Activated CD4-positive, alpha-beta T cell treated with anti-CD3 and anti-CD28 coated beads, Interleukin-2, amount 50 U/mL, for 16 hours (primary cell): ENCODE results near the gene PRLH.
A peak's percentile ranks its signal among the peaks of the same experiment; 100 is the strongest.

Experiments used
- DNase-seq: peaks from one replicate; pipeline ENCODE4 v3.0.0-alpha.2; 2020

PRLH gene

DNA sequence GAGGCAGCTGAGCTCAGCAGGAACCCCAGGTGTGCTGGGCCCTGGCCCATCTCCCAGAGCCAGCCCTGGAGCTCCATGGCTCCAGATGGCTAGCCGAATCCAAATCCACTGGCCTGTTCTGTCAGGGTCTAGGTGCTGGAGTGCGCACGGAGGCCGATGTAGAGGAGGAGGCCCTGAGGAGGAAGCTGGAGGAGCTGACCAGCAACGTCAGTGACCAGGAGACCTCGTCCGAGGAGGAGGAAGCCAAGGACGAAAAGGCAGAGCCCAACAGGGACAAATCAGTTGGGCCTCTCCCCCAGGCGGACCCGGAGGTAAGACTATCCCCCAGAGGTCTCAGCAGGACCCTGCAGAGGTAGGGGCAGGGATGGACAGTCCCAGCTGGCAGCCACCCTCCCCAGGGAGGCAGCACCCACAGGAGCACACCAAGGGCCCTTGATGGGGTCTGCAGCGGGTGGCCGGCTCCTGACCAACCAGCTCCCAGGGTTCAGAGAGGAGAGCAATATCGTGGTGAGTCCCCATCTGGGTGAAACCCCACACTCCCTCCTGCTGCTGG, 26.1 kb upstream of the PRLH start:
- DNase-seq, result no peak

DNA sequence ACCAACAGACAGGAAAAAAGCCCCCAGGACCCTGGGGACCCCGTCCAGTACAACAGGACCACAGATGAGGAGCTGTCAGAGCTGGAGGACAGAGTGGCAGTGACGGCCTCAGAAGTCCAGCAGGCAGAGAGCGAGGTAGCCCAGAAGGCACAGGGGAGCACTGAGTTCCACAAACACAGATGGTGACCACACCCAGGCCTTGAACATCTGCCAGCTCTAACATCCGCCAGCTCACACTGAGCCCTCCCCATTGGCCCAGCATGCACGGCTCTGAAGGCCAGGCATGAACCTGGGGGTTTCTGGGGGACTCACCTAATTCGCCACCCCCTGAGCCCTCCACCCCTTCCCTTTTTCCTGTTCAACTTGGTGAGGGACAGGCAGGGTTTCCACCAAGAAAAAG, 25.6 kb upstream of the PRLH start:
- DNase-seq, result no peak

DNA sequence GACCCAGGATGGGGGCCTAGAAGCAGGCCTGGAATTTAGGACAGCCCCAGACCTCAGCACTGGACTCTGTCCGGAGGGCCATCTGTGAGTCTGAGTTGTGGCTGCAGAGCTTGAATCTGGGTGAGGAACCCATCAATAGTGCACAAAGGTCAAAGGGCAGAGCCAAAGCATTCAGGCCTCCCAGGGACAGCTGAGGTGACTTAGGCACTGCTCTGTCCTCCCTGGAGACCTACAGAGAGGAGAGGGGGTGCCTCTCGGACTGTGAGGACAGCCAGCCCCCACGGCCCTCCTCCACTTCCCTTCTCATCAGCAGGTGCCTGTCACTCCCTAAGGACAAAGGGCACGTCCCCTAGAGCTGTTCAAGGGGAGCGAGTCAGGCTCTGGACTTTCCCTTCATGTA, 25.1 kb upstream of the PRLH start:
- DNase-seq, result no peak

DNA sequence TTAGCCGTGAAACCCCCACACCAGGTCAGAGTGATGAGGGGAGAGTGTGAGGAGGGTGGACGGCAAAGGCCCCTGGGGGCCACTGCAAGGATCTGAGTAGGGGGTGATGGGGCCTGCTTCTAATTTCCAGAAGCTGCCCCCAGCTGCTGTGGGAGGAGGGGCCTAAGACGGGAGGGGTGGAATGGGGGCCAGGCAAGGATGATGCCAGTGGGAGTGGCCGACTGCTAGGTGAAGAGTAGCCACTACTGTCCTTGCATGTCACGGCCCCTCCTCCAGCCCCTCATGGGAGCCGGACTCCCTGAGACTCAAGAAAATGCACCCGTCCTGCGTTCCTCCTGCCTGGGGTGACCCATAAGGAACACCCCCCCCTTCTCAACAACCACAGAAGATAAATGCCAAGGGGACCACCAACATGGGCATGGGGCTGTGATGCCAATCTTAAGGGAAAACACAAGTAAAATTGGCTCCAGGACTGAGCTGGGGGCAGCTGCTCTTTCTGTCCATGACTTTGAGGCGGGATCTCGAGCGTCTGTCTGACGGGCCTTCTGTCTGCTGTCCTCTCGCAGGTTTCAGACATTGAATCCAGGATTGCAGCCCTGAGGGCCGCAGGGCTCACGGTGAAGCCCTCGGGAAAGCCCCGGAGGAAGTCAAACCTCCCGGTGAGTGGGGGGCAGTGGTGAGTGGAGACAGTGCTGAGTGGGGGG, 24.2 kb upstream of the PRLH start:
- DNase-seq, result no peak

DNA sequence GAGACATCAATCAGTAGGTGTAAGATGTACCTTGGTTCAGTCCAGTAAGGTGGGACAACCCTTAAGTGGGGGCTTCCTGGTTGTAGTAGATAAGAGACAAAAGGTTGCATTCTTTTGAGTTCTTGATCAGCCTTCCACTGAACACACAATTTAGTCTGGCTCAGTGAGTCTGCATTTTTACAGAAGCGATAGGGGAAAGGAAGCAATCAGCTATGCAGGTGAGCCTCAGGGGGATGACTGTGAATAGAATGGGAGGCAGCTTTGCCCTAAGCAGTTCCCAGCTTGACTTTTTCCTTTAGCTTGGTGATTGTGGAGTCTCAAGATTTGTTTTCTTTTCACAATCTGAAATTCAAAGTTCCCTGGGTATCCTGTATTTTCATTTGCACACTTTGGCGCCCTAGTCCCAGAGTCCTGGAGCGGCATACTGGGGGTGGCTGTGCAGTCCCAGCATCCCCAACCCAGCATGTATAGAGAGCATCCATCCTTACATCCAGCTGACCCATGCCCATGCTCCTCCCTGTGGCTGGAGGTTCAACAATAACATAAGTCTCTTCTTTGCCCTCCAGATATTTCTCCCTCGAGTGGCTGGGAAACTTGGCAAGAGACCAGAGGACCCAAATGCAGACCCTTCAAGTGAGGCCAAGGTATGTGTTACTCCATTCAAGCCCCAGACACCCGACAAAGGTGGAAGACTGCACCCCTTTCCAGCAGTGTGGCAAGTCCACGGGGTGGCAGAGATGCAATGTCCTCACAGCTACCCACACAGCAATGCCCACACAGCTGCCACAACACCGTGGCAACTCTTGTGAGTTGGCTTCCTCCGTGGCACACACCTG, 20.1 kb upstream of the PRLH start:
- no peak for DNase-seq

DNA sequence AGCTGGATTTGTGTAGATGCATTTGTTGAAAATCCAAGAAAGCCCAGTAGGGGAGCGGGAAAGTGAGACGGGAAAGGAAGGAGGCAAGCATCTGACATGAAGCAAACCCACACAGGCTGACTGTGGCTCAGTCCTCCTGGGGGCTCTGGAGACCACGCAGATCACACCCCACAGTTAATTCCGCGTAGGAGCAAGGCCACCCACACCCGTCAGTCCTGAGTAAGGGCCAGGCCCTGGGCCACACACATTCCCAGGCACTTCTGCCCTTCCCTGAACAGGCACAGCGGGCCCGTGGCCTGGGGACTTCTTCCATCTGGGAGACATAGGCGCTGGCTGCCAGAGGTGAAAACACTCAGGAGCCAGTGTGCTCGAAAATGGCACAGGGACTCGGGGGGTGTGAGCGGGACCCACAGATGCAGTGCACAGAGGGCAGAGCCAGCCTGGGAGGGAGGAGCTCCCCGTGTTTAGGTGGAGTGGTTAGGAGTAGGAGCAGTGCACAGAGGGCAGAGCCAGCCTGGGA, 19.4 kb upstream of the PRLH start:
- no peak for DNase-seq

DNA sequence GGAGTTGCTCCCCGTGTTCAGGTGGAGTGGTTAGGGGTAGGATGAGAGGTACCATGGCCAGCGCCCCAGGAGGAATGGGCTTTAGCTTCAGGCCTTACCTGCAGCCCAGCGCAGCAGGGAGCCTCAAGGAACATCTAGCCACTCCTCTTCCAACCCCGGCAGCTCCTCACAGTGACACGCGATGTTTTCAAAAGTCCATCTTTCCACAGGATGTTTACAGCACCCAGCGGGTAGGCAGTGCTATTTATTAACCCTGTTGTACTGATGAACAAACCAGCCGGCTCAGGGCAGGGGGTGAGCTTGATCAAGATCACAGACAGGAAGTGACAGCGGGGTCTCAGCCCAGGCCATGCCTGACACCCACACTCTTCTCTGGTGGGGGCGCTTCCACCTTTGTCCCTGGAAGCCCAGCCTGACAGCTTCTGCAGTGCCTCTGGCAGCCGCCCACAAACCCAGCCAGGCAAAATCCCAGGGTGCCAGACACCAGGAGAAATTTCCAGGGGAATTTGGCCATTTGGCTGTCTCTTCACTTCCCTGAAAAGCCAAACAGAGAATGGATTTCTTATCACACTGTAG, 18.4 kb upstream of the PRLH start:
- DNase-seq, result no peak

DNA sequence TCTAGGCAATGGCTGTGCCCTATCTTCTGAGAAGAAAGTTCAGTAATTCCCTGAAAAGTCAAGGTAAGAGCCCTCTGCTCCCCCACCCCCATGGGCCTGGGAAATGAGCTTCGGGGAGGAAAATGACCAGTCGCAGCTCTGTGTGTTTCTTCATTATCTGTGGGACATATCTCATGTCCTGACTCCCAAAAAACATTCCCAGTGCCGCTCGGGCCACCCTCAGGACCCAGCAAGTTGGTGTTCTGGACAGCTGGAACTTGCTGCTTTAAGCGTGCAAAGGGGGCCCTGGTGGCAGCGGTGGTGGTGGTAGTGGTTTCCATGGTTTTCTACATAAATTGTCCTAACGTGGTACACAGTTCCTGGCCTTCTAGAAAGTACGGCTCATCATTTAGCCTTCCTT, 17.2 kb upstream of the PRLH start:
- DNase-seq, result no peak

DNA sequence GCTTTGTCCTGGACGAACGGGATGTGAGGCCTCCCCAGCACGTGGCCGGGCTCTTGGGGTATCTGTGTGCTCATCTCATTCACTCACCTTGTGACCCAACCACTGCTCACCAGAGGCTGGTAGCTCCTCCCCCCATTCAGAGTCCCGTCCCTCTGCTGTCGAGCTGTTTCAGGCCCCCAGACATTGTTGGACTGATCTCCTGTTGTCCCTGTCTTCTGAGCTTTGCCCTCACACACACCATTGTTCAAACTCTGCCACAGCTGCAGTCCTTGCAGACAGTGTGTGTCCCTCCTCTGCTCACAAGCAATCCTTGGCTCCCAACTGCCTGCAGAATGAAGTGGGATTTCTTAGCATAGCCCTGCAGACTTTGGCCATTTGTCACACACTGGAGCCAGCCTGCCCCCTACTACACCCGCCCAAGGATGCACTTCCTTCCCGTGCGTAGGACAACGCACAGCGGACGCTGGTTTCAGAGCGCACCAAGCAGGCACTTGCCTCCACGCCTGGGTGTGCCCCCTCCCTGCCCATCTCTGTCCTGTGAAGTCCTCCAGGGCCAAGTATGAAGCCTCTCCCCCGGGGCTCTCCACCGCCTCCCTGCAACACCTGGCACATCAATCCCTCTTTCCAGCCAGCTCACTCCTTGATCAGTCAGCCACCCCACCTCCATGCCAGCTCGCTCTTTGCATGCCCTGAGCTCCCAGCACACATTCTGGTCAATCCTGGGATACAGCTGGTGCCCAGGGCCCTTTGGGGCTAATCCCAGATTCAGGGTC, 16.5 kb upstream of the PRLH start:
- DNase-seq, result no peak

DNA sequence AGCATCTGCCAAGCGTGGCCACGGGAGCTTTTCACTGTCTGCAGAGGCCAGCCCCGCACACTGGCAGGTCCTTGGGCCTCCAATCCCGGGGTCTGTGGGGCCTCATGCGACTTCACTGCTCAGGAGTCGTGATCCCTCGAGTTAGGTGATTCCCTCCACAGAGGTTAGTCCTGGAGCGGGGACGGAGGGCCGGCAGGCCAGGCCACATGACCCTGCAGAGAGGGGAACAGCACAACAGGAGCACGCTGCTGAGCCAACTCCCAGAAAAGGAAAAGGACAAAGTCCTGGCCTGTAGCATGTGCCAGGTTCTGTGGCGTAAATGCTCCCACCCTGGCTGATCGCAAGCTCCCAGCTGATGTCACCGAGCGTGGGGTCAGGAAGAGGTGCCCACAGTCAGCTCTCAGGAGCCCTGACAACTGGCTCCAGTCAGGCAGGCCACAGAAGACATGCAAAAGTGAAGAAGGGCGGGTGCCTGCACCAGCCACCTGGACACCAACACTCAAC, 15.3 kb upstream of the PRLH start:
- DNase-seq, result no peak

DNA sequence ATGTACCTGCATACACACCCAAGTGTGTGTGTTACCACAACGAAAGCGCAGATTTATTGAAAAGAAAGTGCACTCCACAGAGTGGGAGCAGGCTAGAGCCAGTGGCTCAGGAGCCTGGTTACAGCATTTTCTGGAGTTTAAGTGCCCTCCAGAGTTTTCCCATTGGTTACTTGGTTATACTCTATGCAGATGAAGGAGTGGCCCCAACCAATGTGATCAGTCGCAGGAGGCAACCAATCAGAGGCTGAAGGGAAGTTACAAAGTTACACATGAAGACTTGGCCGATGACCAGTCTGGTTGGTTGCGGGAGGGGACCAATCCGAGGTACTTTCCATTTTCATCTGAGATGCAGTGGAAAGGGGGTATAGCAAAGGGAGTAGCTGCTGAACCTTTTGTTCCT, 13.5 kb upstream of the PRLH start:
- no peak for DNase-seq

DNA sequence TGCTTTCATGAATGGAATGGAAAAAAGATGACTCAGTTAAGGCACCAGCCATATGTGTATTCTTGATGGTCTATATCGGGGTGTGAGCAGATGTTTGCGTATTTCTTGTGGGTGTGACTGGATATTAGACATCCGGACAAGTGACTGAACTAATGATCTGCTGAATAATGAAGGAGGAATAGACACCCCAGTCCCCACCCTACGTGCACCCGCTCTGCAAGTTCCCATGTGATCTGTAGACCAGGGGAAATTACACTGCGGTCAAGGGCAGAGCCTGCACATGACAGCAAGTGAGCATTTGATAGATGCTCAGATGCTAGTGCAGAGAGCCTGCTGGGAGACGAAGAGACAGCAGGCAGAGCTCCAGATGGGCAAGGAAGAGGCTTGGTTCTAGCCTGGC, 12.4 kb upstream of the PRLH start:
- DNase-seq, result no peak

DNA sequence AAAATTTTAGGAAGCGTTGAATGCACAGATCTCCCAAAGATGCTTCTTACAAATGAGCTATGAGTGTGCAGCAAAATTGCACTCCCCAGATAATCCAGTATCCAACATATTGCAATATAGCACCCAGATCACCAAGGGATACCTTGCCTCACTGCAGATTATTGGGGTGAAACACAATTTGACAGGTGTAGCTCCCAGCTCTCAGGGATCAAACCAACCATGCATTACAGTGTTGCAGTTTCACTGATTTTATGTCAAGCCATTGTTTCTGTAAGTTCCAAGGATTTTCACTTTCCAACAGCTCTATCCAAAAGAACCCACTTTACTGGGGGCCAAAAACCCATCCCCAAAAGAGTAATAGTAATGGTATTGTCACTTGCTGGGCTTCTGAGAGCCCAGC, 10.8 kb upstream of the PRLH start:
- DNase-seq, result no peak

DNA sequence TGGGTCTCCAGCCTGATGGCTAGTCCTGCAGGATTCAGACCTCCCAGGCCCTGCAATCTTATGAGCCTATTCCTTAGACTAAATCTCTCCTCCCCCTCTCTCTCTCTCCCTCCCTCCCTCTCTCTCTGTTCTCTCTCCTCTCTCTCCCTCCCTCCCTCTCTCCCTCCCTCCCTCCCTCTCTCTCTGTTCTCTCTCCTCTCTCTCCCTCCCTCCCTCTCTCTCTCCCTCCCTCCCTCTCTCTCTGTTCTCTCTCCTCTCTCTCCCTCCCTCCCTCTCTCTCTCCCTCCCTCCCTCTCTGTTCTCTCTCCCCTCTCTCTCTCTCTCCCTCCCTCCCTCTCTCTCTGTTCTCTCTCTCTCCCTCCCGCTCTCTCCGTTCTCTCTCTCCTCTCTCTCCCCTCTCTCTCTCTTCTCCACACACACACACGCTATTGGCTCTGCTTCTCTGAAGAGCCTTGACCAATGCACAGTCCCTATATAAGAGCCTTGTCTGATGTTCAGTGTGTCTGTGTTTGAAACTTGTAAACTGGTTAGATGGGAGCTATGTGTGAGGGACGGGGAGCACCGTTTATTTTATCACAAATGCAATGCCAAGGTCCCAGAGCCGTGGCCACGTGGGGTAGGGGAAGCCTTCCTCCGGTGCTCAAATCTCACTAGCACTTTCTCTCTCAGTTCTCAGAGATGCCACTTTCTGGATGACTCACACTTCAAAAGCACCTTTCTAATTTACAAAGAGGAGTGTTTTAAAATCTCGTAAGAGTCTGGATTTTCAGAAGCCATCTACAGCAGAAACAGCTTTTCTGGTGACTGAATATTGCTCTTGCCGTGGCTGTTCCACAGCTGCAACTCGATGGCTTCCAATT, 9.4 kb upstream of the PRLH start:
- DNase-seq, result peak; percentile 81

DNA sequence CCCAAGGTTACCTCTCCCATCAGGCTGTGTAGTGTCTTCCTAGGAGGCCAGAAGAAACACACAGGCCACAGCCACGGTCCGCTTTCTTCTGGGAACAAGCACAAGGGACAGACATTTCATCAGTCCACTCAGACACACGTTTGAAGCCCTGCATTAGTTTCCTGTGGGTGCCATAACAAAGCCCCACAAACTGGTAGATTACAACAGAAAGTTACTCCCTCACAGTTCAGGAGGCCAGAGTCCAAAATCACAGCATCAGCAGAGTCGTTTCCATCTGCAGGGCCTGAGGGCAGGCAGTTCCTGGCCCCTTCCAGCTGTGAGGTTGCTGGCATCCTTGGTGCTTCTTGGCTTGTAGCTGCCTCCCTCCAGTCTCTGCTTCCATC, 8.8 kb upstream of the PRLH start:
- DNase-seq, result no peak

DNA sequence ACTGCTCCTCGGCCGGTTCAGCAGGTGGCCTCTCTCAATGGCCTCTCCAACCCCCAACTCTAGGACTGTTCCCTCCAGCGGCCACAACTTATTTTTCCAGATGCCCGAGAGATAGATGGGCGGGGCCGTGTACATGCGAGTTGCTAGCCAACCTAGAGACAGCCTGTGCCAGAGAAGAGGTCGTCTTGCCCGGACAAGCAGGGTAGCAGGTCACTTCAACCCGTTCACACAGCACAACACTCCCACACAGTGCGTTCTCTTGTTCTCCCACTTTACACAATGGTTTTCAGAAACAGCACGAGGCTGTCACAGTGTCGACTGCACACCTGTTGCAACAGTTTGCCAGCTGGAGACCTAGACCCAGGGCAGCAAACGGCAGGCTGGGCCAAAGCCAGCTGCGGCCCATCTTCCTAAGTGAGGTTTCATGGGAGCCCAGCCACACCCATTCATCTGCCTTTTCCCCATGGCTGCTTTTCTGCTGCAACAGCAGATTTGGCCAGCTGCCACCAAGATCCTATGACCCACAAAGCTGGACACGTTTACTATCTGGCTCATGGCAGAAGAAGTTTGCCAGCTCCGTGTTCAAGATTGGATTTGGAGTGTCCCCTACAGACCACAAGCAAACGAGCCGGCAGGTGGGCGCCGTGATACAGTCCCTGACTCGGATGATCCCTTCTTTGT, 7.3 kb upstream of the PRLH start:
- DNase-seq, result no peak

DNA sequence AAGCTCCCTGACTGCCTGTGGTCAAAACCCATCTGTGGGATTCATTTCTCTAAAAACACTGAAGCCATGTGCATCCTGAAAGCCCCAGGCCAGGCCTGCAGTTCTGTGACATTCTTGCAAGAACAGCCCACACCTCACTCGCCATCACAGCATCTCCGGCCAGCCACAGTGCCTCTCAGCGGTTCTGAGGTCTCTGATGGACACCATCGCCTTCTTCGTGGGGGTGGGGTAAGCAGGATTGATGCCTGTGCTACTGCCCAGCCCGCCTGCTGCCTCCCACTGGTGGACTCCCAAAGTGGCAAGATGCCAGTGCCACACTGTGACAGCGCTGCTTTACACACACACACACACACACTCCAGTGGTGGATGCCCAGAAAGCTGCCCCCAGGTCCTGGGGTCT, 5.2 kb upstream of the PRLH start:
- no peak for DNase-seq

DNA sequence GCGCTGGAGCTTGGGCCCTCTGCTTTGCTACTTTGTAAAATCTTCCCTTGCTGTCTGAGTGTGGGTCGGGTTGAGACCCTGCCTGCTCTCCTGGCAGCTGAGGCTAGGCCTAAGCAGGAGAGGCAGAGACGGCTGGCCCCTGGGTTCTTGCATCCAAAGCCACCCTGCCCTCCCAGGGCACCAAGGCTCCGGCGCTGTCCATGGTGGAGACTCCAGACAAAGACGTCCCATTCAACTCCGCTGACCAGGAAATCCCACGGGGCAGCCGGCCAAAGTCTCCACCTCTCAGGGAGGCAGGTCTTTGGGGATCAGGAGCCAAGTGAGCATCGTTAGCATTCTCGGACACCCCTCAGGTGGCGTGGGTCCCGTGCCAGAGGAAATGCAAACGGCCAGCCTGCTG, 2.6 kb upstream of the PRLH start:
- no peak for DNase-seq

DNA sequence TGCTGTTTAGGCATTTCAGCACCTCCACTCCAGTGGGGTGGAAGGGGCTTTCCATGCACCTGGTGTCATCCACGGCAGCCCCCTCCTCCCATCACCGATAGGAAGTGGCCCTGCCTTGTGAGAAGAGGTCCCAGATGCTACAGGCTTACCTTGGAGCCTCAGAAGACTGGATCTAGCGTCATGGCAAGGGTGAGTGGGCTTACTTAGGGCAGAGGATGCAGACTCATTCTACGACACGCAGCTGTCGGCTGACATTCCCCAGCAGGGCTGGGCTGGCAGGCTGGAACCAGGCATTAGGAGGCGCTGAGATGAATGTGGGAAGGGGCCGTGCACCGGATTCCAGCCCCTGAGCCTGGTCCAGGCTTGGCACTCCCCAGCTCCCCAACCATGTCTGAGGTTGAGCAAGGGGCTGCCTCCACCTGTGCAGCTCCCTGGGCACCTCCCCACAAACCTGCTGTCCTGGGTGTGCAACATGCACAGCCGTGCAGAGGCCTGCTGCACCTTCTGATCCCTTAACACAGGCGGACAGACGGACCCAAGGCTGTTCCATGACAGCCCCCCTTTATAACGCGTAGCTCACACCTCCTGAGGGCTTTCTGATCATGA, 1.7 kb upstream of the PRLH start:
- DNase-seq, result no peak

DNA sequence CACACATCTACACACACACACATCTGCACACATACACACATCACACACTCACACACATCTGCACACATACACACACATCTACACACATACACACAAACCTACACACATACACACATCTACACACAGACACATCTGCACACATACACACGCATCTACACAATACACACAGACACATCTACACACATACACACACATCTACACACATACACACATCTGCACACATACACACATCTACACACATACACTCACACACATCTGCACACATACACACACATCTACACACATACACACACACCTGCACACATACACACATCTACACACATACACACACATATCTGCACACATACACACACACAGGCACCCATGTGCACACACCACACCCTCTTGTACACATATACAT, 400 bp upstream of the PRLH start:
- no peak for DNase-seq
